NCI-H774 (cell line): ENCODE results near the gene GALNT18.

Source experiments
- DNase-seq: peaks from one replicate; lab custom pipeline; 2025; lab: John Stamatoyannopoulos, UW

GALNT18 gene

DNA sequence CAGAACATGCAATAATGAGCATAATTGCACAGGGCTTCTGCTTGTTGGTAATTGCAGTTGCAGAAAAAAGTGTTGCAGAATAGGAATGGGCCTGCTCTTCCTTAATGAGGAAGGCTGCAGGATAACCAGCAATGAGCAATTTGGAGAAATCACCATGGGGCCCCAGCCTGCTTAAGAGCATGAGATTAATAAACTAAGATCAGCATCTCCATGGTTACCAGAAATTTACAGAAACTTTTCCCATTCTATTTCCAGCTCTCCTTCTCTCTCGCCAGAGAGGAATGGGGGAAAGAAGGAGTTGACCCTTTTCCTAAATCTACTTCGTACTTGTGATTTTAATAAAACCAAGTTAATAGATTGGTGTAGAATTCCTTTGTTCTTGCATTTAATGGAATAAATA lies 187.8 kb downstream of the GALNT18 start:
- no peak for DNase-seq

DNA sequence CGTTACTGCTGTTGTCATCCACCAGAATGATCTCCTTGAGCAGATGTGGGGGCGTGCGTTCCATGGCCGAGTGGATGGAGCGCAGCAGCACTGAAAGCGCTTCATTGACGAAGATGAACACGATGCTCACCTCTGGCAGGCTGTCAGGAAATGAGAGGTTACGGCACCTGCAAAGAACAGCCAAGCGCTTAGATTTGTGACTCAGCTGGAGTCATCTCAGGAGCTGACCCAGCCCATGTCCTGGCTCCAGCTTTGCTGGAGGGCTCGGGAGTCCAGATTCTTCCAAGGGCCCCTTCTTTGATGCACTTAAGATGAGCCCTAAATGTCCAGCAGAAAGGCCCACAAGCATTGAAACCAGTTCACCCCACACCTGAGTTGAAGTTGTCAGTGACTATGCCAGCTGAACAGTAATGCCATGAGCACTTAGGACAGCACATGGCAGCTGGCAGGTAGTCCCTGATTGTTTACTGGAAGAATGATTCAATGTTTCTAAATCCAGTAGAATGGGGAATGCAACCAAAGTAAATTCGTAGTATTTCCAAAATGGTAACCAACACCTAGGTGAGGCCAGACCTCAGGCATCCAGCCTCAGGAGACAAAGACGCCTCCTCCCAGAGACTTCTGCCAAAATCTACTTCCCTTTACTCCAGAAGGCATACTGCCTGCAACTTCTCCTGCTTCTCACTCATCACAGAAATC lies 189.0 kb downstream of the GALNT18 start:
- DNase-seq: no peak

DNA sequence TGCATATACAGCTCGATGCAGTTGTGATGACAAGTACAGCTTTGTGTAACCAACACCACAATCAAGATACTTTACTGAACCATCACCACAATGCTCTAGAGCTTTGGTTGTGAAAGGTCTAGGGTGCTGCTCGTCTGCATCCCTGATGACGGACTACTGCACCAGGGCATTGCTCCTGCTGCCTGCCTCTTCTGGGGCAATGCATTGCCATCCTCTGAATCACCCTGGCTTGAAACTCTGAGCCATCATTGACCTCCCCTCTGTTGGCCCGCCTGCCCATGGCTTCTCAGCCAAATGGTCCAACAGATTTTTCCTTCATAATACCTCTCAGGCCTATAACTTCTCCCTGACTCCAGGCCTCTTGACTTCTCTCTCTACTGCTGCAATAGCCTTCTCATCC lies 191.4 kb downstream of the GALNT18 start:
- no peak for DNase-seq

DNA sequence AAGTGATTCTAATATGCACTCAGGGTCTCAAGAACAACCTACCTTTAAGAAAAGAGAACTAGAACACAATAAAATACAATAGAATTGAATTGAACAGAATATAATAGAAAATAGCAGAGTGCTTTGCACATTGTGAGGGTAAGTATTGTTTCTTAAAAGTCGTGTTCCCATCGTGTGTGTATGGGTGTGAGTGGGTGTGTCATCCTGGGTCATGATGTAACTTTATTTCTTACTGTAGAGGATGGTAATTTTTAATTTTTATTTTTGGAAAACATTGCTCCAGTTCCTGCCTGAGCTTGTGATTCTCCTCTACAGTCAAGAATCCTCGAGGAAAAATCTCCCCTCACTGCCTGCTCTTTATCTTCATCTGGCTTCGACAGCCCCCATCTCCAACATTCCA lies 193.1 kb downstream of the GALNT18 start:
- no peak for DNase-seq

DNA sequence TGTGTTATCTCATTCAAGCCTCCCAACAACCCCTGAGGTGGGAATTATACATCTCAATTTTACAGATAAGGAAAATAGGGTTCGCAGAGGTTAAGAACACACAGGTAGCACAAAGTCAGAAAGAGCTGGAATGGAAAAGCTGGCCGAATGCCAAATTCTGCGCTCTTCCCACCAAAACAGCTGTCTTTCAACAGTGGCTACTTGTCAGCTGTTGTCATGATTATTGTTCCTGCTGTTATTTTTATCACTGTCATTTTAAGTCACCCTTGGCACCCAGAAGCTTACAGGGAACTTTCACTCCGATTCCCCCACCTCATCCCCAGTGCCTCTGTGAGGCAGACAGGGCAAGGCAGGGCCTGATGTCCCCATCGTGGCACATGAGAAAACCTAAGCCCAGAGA lies 194.3 kb downstream of the GALNT18 start:
- no peak for DNase-seq

DNA sequence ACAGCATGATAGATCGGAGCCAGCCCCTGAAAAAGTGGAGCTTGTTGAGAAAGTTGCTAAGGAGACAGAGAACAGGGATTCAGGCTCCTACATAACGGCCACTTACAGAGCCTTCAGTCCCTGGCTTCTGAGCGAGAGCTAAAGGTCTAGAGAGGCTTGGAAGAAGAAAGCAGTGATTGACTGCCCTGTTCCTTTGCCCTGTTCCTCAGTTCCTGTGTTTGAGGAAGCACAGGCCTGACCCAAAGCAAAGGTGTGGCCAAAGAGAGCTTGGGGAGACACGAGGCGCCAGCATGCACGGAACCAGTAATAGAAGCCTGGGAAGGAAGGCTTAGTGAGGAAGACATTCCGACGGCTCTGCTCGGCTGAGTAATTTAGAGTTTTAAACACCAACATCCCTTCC lies 194.7 kb downstream of the GALNT18 start:
- no peak for DNase-seq

DNA sequence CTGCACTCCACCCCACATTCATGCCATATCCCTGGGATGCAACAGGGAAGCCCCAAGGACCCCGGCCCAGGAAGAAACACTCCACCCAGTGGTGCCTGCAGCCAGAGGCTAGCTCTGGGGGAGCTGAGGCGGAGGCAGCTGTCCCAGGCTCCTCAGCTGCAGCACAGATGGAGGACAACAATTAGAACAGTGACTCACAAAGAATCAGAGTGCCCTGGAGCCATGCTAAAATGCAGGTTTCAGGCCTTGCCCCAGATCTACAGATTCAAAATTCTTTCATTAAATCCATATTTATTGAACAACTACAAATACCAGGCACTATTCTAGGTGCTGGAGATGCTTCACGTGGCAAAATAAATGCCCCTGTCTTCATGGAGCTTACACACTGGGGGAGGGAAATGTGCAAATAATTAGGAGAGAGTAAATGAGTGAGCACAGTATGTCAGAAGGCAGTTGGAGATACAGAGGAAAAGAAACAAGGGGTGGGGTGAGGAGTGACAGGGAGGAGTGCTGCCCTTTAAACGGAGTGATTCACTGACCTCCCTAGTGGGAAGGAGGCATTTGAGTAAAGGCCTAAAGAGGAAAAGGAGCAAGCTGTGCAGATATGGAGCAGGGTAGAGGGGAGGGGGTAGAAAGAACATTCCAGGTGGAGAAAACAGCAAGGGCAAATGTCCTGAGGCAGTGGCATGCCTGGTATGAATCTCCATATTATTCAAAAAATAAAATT lies 195.4 kb downstream of the GALNT18 start:
- DNase-seq: no peak

DNA sequence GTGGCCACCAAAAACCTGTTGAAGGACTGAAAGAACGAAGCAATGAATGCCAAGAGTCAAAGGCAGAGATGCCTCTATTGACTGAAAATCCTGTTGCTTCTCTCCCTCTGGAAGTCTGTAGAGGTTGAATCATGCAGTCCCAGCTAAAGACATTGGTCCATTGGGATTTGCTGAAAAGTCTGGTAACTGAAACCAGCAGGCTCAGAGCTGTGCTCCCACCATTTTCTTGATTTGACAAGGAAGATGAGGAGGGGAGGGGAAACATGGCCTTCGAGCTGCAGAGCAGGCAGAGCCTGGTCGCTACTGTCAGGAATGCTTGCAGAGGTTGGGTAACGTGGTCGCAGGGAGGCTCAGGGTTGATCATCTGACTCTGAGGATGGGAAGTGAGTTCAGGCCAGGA lies 196.0 kb downstream of the GALNT18 start:
- DNase-seq: no peak

DNA sequence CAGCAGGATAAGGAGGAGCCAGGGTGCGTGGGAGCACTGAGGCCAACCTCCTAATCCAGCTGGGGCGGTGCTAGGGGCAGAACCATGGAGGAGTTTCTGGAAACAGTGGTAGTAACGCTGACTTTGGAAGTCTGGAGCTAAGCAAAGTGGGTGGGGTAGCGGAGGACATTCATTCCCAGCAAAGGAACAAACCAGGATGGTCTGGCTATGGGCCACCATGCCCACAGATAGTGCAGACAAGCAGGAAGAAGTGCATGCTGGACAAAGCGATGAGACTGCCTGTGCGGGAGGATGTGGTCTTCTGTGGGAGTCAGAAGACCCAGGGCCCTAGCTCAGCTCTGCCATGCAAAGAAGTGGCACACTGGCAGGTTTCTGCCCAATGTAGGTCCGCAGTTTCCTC lies 197.1 kb downstream of the GALNT18 start:
- no peak for DNase-seq

DNA sequence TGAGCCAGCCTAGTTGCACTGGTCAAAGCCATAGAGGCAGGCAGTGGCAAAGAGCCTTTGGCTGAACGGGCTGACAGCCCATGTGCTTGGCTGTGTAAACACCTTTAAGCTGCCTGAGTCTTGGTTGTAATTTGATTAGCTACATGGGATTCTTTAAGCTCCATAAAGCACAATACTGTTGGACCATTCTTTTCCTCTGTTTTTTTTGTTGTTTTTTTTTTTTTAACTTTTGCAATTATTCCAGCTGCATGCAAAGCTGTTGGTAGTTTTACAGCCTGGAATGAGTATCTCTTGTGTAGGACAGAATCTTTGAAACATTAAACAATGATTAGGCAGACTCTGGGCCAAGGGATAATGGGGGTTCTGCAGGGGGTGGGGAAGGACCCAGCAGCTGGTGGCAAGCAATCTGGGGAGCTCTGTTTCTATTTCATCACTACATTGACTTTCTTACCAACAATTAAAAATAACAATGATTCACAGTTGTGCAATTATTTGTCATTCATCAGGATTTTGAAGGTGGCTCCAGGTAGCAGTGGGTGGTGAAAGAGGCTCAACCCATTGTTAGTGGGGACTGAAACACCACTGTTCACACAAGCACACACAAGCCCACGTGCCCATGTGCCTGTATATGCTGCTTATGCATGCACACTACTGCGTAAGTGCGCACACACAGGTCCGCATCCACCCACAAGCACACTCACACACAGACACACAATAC lies 199.2 kb downstream of the GALNT18 start:
- DNase-seq: no peak

DNA sequence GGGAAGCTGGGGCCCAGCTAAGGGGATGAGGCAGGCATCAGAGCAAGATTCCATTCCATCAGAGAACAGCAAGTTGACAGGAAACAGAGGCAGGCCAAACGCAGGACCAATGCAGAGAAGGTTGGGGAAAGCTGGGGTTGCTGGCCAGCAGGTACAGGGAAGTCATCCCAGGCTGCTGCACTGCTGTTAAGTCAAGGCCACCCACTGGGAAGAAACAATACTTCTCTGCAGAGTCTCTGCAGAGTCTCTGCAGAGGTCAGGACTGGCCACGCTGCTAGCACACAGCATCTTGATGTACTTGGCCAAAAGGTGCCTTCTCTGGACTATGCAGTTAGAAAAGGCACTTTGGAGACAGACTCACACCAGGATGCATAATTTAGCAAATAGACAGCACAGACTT lies 200.3 kb downstream of the GALNT18 start:
- no peak for DNase-seq

DNA sequence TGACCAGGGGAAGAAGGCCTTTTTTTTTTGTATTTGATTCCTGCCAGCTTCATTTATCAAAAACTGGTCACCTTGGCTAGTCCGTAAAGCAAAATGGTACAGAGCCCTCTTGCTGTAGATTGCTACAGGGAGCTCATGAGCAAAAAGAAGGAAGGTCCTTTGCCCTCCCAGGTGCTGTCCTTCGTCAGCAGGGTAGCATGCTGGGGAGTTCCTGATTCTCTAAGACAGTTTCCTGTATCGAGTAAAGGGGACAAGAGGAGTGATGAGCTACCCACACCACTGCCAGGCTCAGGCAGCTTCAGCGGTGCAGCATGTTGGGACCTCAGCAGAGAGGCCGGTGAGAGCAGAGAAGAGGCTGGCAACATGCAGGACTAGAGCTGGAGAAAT lies 200.9 kb downstream of the GALNT18 start:
- DNase-seq: no peak

DNA sequence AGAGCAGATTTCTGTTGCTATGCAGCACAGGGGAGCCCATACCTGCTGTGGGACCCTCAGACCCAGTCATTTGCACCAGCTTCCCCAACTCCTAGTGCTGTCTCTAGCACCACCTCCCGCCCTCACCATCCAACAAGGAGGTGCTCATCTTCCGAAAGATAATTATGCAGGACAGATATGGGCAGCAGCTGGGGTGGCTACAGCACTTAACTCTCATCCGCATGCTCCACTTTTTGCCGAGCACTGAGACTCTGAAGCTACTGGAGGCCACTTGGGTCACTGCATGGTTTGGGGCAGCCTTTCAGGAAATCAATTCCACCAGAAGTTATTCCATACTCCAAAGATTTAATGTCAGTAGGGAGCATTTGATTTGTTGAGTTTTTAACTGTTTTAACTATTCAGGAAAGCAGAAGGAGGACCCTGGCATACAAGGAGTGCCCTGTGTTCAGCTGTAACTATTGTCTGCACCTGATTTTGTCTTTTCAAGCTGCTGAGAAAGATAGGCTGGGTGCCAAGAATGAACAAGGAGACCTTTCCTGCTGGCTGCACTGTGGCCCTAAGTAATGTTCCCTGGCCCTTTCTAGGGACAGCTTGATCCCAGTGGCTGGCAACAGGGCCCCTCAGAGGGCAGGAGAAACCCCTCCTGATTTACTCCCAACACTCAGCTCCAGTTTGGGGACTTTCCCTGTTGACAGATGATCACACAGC lies 201.5 kb downstream of the GALNT18 start:
- DNase-seq: no peak

DNA sequence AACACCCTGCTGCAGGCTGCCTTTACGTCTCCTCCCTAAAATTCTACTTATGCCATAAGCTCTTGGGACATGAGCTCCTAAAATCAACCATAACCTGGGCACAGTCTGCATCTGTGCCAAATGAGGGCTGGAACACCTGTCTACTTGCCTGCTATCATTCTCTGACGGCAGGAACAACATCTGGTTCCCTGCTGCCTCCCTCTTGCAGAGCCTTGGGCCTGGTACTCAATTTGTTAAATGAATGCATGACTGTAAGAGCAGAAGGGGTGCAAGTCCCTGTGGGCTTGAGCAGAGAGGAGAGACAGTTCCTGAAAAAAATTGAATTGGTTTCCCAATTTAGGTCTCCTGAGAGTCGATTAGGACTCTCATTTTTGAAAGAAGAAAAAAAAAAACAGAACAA lies 202.1 kb downstream of the GALNT18 start:
- DNase-seq: no peak

DNA sequence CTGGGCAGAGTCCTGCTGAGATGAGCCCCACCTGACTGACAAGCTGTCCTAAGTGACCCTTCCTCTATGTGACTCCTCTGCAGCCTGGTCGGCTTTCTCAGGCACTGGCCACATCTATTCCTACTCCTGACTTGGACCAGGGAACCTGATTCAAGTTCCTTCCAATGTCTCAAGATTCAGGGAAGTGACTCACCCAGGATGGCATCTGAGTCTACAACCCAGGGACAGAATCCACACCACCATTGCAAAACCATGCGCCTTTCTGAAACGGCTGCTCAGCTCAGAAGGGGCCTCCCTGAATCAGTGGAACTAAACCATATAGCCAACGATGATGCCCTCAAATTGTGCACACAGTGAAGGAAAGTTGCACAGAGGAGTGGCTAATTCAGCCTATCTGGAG lies 204.9 kb downstream of the GALNT18 start:
- DNase-seq: no peak

DNA sequence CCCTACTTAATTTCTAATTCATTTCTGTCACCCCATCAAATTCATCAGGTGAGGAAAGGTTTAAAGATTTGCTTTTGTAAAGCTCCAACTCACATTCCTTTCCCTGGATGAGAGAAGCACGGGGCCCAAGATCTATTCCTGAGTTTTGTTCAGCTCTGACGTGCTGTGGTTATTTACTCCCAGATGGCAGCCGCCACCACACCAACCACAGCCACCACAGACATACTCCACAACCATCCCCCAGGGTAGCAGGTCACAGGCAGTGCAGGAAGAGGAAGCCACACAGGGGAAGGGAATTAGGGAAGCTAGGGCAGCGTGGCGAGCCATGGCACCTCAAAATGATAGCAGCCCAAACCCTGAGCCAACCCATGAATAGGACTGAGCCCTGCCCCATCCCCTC lies 205.3 kb downstream of the GALNT18 start:
- no peak for DNase-seq

DNA sequence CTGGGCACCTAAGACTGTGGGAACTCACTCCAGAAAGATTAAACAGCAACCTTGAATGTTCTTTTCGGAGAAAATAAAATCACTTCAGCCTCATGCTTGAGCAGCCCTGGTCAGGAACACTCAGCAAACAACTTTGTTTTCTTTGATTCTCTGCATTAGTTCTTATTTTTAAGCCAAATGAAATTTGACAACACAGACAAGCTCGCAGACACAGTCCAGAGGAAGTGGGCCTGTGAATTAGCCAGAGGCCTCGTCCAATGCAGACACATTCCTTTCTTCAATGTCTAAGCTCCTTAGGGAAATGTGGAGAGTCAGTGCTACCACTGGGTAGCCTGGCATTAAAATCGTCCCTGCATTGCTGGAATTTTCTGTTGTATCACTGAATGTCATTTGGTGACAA lies 205.9 kb downstream of the GALNT18 start:
- no peak for DNase-seq

DNA sequence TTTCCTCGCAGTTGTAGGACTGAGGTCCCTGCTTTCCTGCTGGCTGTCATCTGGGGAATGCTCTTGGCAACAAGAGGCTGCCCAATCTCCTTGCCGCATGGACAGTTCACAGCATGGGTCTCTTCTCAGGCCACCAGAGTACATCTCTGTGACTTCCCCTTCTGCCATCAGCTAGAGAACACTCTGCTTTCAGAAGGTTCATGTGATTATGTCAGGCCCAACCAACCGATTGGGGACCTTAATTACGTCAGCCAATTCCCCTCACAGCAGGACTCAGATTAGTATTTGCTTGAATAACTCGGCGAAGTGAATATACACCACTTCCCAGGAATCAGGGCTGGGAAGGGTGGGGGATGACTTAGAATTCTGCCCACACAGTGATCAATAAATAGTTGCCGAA lies 206.8 kb downstream of the GALNT18 start:
- no peak for DNase-seq

DNA sequence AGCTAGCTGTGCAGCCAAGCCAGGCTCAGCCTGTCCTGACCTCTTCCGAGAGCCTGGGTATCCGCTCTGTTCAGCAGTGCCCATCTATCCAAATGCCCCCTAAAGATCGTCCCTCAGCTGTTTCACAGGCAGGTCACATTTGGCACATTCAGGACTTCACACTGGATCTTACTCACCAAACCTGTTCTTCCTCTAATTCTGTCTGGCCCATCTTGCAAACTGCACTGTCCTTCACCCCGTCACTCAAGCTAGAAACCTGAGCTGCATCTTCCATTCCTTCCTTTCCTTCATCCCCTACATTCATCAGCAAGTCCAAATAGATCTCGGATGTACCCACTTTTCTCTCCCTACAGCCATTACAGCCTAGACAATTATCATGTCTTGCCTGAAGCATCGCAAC lies 208.0 kb downstream of the GALNT18 start:
- DNase-seq: no peak

DNA sequence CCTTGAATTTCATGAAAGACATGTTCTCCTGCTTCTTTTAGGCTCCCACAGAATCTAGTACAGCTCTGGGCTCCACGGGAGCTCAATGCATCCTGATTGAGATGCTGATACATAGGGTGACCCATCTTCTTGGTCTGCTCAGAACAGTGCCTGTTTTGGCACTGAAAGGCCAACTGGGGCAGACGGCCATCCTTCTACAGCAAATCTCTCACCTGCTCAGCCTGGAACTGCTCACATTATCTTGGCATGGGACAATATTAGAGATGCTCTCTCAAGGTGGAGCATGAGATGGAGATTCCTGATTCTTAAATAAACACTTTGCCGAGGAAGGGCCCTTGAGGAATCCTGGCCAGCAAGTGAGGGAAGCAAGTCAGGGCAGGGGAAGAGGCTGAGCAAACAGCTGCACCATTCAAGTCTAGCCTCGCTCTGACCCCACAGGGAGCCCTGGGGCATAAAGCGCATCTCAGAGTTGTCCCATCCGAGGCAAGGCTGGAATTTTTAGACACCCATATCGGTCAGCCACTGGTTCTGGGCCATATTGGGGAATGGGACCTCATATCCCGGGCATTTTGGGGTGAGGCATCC lies 210.3 kb downstream of the GALNT18 start:
- DNase-seq: no peak

DNA sequence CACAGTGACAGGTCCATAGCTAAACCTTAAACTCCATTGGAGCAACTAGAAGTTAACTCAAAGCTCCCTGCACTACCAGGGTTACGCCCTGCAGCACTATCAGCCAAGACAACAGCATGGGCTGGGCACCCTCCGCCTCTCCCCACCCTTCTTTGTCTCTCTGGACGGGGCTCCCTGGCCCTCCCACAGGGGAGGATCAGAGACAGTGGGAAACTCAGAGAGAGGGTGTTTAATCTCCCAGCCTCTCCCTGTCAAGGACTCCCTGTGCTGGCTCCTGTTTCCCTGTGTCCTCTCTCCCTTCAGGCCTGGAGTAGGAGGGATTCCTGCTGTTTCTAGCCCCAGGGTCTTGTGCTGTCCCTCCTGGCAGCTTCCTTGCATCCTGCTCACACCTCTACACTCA lies 211.9 kb downstream of the GALNT18 start:
- DNase-seq: no peak

DNA sequence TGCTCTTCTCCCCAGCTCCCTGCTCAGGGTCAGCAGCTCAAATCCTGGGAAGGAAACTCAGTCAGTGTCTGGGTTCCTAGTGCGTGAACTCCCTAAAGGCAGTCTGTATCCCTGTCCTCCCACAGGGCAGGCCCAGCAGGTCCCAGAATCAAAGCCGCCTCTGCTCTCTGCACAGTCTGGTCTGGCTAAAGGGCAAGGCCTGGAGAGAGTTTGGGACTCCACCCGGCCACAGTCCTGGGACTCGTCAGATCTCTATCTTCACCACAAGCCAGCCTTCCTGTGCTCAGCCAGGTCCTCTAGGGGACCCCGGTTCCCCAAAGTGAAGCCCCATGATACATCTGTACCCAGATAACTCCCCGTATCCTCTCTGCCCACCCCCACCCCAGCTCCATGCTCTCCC lies 212.6 kb downstream of the GALNT18 start:
- DNase-seq: no peak
